ENCODE measurements around the gene YPEL5. TPM values are rescaled to one million over a fixed set of nuclear protein-coding genes. Genes with fewer than 3 reads are reported as not detected.
"Not testable (repeated sequence)": the region's sequence is repeated elsewhere in the genome, so short reads cannot be mapped to it uniquely, and the experiment has no call there.

YPEL5 gene
- total RNA-seq, 1 donor from 2014 or later, result 101 TPM

- Histone ChIP-seq H3K27ac (no peak overlapping the region), H3K27me3 (no peaks in the 10 kb centered on the region), H3K9me3 (no peaks in the 10 kb centered on the region), H3K4me3 (no peak overlapping the region), H3K36me3 (no peaks in the 10 kb centered on the region), H3K4me1 (peaks cover 4% of the 10 kb centered on the region)
- DNase-seq (no peak), ATAC-seq (no peak)
- TF ChIP-seq, protein P1, sequence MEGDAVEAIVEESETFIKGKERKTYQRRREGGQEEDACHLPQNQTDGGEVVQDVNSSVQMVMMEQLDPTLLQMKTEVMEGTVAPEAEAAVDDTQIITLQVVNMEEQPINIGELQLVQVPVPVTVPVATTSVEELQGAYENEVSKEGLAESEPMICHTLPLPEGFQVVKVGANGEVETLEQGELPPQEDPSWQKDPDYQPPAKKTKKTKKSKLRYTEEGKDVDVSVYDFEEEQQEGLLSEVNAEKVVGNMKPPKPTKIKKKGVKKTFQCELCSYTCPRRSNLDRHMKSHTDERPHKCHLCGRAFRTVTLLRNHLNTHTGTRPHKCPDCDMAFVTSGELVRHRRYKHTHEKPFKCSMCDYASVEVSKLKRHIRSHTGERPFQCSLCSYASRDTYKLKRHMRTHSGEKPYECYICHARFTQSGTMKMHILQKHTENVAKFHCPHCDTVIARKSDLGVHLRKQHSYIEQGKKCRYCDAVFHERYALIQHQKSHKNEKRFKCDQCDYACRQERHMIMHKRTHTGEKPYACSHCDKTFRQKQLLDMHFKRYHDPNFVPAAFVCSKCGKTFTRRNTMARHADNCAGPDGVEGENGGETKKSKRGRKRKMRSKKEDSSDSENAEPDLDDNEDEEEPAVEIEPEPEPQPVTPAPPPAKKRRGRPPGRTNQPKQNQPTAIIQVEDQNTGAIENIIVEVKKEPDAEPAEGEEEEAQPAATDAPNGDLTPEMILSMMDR (IDR thresholded peaks at IDR 0.05), result no peak
- intact Hi-C loops (cut with DNase I), result no loop called here
Observed at GRCh38 chr2:30141136-30141535, 5.7 kb upstream of the YPEL5 start.

GRCh38 chr2:30144260-30144659 lies 2.5 kb upstream of the YPEL5 start:
- no peak overlapping the region for H3K4me3 ChIP-seq
- no peaks in the 10 kb centered on the region for H3K27me3 ChIP-seq
- TF ChIP-seq, protein P1 (IDR thresholded peaks at IDR 0.05), result no peak
- peaks cover 6% of the 10 kb centered on the region for H3K36me3 ChIP-seq
- intact Hi-C loops (cut with DNase I), result no loop called here
- ATAC-seq (no peak), DNase-seq (no peak)
- H3K9me3 ChIP-seq, result no peaks in the 10 kb centered on the region
- H3K4me1 ChIP-seq, result peaks cover 16% of the 10 kb centered on the region
- H3K27ac ChIP-seq, result no peak overlapping the region

- intact Hi-C loops (cut with DNase I); DNase-seq; H3K27me3 ChIP-seq; H3K27ac ChIP-seq; H3K4me3 ChIP-seq; H3K9me3 ChIP-seq; H3K36me3 ChIP-seq; ATAC-seq: not testable (repeated sequence)
- H3K4me1 ChIP-seq, result peaks cover 23% of the 10 kb centered on the region
Observed at GRCh38 chr2:30144951-30145350, 1.9 kb upstream of the YPEL5 start.

DNA sequence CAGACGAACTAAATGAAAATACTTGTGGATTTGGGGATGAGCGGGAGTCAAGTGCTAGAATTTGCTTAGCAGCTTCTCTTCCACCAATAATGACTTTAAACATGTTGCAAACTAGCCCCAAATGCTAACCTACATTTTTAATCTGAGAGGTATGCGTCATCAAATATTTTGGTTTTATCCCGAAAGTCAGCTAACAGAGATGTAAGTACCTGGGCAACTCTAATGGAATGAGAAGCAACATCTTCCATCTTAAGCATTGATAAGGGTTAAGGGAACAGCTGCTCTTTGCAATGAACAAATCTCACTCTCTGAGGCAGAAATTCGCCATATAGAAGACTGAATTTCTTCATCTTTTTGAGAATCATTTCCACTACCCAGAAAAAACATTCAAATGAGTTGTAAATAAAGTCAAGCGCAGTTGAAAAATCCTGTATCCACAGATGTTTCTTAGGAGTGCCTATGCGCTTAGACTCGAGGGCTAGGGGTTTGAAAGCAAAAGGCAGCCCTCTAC lies 926 bp upstream of the YPEL5 start:
- DNase-seq, result no peak
- Histone ChIP-seq H3K4me1 (peaks cover 33% of the 10 kb centered on the region), H3K36me3 (peaks cover 8% of the 10 kb centered on the region), H3K9me3 (no peaks in the 10 kb centered on the region), H3K4me3 (peak overlapping the region; percentile 46), H3K27ac (peak overlapping the region; percentile 90), H3K27me3 (no peaks in the 10 kb centered on the region)
- intact Hi-C loops (cut with DNase I), result no loop called here
- no peak for ATAC-seq
- TF ChIP-seq, protein P1 (IDR thresholded peaks at IDR 0.05), result no peak

DNA sequence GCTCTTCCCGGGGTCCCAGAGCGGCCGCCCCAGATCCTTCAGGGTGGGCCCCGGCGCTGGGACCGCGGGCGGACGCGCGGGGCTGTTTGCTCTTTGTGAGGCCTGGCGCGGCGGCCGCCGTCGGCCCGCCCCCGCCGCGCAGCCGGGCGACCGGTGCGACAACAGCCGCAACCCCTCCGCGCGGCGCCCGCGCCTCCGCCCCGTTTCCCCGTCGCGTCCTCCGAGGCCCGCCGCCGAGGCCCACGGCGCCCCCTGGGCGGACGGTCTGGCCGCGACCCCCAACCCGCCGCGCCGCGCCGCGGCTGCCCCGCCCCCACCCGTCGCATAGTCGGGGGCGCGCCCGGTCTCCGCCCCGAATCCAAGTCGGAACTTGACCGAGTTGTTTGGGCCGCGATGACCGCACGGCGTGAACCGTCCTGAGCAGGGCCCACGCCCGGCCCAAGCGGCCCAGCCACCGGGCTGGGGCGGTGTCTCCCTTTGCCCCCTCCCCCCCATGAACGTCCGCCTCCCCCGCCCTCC lies 448 bp downstream of the YPEL5 start:
- Histone ChIP-seq H3K27me3 (no peaks in the 10 kb centered on the region), H3K27ac (peak overlapping the region; percentile 99), H3K4me1 (peaks cover 44% of the 10 kb centered on the region), H3K4me3 (peak overlapping the region; percentile 96), H3K36me3 (peaks cover 8% of the 10 kb centered on the region), H3K9me3 (no peaks in the 10 kb centered on the region)
- intact Hi-C loops (cut with DNase I), result no loop called here
- ATAC-seq (peak; percentile 12), DNase-seq (peak; percentile 80)
- TF ChIP-seq, protein P1 (IDR thresholded peaks at IDR 0.05), result no peak

DNA sequence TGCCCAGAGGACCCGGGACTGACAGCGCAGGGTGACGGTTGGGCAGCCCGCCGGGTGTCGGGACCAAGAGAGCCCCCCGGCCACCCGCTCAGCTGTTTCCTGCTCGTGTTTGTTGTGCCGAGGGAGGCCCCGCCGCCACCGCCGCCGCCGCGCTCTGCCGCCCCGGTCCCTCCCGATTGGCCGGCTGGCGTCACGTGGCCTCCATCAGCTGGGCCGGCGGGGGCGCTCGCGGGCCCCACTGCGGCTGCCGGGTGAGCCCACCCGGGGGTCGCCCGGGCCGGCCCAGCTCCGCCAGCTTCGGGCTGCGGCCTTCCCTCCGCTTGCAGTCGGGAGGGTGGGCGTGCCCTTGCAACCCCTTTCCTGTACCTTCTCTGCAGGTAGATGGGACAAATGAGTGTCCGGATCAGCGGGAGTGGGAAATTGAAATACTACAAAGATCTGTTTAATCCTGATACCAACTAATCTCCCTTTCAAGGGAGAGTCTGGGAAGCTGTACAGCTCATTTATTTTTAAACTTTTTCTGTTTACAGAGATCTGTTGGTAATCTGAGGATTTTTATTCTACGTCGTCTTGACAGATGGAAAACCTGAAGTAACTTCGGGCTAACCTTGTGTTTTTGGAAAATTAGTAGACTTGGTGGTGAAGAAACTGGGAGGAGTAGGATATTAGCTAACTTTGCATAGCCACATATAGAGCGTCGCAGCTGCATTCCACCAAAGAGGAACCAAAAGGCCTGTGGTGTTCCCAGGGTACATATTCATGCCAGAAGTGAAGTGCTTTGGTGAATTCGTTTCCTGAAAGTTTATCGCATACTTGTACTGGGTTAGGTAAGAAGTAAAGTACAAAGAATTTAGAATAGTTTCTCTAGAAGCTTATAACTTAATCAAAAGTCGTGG lies 1.2 kb downstream of the YPEL5 start:
- DNase-seq (peak; percentile 92), ATAC-seq (peak; percentile 61)
- Histone ChIP-seq H3K4me3 (peak overlapping the region; percentile 96), H3K4me1 (peaks cover 44% of the 10 kb centered on the region), H3K9me3 (no peaks in the 10 kb centered on the region), H3K36me3 (peaks cover 8% of the 10 kb centered on the region), H3K27me3 (no peaks in the 10 kb centered on the region), H3K27ac (peak overlapping the region; percentile 99)
- TF ChIP-seq, protein P1 (IDR thresholded peaks at IDR 0.05), result peak; percentile 56
- intact Hi-C loops (cut with DNase I), result no loop called here

All from upper lobe of right lung (tissue), 1 donor.